HG02852 (cell line): ENCODE measurements around the gene UVRAG.

Experiments
- ATAC-seq: cut with Tn5 transposase; IDR thresholded peaks from one replicate; pipeline ENCODE4 v1.9.1; 2021; ENCODE audit warnings: mild to moderate bottlenecking, moderate library complexity; ENCODE audit not compliant: unreplicated experiment

Gene UVRAG

GRCh38 chr11:76156971-76157427 lies 342.0 kb downstream of the UVRAG start:
- no peak for ATAC-seq

DNA sequence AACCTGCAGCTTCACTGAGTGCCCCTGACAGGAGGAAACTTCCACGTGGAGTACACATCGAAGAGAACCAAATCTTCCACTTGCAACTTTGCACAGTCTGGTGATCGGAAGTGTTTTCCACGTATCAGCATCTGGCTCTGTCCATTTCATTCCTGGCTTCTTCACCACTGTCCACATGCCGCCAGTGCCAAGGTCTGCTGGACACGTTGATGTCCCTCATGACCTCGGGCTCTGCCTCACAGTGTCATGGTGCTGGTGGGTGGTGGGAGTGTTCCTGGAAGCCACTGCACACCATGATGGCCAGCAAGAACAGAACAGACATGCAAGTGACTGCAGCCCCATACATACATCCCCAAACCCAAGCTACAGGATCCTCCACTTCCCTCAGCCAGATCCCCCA lies 342.9 kb downstream of the UVRAG start:
- ATAC-seq, result no peak

DNA sequence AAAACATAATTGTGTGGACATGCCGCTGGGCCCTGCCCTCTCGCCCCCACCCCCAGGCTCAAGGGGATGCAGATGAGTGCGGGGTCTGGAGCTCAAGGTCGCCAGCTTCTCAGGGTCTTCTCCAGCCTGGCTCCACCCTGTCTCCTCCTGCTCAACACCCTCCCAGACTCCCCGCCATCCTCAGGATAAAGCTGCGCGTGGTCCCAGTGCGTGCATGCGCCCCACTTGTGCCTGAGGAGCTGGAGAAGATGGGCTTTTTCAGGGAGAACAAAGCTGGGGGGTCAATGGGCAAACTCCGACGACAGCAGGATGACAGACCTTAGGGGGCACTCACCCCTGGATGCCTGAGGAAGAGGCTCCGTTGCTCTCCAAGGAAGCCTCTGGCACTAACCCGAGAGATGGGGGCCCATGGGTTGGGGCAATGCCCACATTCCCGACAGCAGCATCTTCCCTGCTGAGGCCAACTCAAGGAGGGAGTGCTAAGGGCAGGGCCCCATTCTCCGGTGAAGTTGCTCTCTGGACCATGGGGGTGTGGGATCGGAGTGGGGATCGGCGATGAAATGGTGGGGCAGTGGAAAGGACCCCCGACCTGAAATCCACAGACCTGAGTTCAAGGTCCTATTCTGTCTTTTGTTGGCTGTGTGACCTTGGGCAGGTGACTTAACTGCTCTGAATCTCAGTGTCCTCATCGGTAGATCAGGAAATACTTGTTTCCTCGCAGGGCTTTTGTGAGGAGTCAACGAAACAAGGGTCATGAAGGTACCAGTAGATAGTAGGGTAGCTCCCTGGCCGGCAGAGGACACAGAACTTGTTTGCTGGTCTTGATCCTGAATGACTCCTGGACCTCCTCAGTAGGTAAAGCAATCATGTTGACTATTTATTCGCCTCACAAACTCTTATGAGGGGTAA lies 343.6 kb downstream of the UVRAG start:
- no peak for ATAC-seq

DNA sequence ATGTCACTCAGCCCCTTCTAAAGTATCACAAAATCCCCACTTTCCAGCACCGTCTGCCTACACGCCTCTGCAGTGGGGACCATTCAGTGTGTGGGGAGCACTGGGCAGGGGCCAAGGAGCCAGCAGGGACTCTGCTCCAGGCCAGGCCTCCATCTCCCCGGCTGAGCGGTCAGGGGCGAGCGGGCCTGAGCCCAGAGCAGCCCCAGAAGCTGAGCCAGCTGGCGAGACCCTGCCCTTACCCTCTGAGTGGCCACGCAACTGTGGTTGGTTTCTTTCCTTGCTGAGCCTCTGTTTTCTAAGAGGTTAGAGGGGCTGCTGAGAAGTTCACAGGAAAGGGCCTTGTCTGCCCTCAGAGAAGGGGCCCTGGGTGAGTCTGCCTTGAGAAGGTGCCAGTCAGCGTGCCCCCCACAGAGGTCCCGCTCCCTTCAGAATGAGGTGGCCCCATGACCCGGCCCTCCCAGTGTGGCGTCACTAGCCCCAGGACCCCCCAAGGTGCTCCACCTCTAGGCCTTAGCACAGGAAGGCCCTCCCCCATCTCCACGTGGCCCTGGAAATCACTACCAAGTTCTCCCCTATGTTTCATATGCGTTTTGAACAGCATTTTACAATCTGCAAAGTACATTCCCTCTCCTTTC lies 344.4 kb downstream of the UVRAG start:
- ATAC-seq, result no peak

DNA sequence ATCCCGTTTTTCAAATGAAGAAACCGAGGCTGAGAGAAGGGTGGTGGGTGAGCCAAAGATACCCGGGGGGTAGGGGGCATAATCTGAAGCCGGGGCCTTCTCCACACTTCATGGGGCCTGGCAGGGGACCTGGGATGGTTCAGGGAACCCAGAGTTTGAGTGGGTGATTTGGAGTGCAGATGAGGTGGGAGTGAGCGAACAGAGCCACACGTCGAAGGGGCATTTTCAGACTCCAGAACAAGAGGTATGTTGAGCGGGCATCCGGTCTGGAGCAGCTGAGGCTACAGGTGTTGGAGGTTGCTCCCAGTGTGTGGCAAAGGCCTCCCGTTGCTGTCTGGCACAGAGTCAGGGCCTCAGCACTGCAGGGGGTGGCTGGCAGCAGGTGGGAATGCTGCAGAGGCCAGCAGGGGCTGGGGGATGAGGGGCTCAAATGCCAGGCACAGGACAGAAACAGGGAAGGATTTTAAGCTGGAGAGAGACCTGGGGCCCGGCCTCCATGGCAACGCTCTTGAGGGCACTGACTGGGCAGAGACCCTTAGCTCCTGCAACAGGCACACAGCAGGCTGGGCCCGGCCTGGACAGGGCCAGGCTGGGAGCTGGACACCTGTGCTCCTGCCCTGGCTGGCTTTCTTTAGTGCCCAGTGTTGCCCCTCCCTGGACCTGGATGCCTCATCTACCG lies 345.1 kb downstream of the UVRAG start:
- no peak for ATAC-seq

DNA sequence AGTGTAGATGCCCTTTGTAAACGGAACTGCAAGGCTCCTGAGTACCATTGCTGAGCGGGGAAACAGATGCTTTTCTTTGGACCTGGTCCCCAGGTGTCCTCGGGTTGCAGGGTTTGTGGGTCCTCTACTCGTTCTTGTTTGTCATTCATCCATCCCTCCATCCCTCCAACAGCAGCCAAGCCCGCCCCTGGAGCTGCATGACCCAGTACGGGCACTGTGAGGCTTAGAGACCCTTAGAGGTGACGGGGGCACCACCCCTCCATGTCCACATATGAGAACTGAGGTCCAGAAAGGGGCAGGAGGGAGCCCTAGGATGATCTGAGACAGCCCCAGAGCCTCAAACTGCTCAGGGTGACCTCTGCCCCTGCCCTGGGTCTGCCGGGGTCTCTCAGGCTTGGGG lies 345.8 kb downstream of the UVRAG start:
- no peak for ATAC-seq

DNA sequence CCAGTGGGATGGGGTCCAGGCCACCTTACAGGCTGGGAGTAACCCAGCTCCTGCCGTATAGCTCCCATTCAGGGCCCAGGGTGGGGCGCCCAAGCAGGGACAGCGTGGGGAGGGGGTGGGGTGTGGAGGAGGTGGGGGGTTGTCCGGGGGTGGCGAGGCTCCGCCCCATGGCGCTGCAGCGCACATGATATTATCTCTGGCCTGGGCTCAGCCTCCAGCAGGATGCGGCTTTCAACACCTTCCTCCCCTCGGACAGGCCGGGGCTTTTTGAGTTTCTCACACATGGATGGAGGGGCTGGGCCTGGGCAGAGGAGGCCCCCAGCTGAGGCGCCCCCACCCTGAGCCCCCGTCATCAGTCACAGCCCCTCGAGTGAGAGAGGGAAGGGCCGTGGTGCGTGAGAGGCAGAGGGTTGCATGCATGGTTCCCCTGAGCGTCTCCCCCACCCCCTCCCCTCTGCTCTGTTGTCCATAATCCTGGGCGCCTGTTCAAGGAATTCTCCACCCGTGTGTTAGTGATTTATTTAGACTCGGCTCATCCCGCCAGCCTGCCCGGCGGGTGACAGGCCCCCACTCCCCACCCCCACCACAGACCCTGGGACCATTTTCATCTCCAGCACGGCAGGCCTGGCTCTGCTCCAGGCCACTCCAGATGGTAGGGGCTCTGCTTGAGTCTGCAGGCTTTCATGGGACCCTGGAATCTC lies 346.4 kb downstream of the UVRAG start:
- ATAC-seq, result no peak

DNA sequence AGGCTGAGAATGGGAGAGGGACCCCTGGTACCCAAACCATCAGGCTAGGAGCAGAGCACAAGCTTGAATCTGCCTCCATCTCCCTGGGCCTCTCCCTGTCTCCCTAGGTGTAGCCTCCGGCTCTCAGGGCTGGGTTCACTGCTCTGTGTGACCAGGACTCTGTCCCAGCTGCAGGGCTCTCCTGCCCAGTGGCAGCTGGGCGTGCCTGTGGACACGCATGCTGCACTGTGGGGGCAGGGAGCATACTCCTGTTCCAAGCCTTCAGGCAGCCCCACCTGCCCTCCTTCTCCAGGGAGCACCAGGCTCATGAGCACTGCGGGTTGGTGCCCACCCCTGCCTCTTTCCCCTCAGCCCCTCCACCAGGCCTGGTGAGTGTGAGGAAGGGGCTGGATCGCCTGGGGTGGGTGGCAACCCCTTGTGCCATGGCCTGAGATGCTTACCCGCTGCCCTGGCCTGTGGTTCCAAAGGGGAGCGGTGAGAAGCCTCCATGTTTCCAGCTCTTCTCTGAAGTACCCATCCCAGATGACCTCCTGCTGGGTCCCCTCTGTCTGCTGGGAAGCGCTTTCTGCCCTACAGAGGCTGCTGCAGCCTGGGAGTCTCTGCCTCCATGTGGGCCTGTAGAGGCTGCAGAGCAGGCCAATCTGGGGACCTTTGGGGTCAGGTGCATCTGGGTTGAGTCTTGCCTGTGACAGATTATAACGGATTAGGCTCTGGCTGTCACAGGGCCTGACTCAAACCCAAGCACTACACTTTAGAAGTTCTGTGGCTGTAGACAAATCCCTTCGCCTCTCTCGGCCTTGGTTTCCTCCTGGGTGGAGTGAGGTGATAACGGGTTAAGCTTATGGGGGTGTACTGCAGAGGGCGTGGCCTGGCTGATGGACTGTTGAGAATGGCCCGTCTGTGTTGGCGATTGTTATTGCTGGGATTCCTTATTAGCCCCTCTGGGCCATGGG lies 347.6 kb downstream of the UVRAG start:
- no peak for ATAC-seq

DNA sequence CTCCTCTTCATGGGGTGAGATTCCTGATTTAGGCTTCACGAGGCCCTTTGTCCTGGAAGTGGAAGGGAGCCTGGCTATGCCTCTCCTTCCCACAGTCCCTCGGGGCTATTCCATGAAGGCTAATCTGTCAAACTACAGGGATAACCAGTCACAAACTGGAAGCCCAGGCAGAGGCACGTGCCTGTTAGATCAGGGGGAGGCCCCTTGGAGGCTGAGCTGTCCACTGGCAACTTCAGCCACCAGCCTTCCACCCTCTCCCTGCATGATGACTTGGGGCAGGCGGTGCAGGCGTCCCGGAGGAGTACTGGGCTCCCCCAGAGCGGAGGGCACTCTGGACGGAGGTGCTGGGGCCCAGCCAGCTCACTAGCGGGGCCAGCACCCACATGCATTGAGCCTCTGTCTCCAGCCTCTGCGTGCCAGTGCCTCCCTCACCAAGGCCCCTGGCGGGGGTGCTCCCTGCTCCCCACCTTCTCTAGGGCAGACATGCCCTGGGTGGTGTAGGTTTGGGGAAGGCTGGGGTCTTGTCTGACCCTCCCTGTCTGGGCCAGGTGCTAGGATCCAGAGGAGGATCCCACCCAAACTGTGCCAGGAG lies 348.4 kb downstream of the UVRAG start:
- no peak for ATAC-seq

- ATAC-seq, result no peak
These were observed 349.1 kb downstream of the UVRAG start for GRCh38 chr11:76164081-76164480.

DNA sequence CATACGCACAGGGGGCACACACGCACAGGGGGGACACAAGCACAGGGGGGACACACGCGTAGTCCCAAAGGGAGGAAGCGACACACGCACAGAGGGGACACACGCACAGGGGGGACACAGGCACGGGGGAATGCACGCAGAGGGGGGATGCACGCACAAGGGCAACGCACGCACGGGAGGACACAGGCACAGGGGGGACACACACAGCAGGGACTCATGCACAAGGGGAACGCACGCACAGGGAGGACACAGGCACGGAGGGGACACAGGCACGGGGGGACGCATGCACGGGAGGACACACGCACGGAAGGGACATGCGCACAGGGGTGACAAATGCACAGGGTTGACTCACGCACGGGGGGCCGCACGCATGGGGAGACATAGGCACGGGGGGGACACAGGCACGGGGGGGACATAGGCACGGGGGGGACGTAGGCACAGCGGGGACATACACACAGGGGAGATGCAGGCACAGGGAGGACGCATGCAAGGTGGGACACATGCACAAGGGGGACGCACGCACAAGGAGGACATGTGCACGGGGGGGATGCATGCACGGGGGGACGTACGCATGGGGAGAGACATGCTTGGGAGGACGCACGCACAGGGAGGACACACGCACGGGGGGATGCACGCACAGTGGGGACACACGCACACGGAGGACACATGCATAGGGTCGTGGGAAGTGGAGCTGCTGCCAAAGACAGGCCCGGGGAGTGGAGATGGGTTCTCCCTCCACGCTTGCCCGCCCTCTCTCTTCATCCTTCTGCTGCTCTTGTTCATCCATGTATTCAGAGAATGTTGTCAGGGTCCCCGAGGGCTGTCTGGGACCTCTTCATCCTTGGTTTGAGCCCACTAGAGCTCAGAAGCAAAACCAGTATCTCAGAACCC lies 350.1 kb downstream of the UVRAG start:
- ATAC-seq, result no peak

GRCh38 chr11:76166314-76166713 lies 351.3 kb downstream of the UVRAG start:
- no peak for ATAC-seq

- ATAC-seq, result no peak
These were observed 352.6 kb downstream of the UVRAG start for GRCh38 chr11:76167590-76167989.

GRCh38 chr11:76169473-76169896 lies 354.5 kb downstream of the UVRAG start:
- ATAC-seq, result no peak

DNA sequence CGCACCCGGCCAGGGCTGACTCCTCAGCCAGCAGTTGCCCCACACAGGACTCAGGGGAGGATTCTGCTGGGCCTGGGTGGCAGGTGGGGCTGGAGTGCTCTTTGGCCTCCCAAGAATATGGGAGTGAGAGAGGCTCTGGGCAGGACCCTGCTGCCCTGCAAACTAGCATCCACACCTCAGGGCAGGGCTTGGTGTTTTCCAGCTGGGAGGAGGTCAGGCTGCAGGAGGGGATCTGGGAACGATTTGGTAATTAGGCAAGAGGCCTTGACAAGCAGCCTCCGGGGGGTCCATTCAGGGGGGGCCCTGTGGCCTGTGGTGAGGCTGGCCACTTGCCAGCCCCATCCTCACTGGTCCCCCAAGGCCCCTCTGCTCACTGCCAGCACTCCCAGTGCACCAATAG lies 355.5 kb downstream of the UVRAG start:
- ATAC-seq, result no peak

- ATAC-seq, result no peak
These were observed 357.6 kb downstream of the UVRAG start for GRCh38 chr11:76172583-76172982.

DNA sequence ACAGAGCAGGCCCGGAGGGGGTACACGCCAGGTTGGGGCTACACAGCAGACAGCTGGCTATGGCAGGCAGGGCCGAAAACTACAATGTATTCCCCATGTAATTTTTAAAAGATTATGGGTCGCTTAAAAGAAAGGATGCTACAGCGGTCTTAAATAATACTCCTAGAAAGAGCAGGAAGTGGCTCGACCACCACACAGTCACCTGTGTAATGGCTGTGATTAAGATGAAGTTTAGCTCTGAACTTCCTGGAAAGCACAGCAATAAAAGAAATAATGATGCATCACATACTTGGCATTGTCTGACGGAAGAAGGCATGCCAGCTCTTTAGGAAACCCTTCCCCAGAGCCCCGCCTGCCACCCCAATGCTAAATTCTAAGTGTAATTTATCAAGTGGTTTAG lies 358.7 kb downstream of the UVRAG start:
- ATAC-seq, result no peak

- no peak for ATAC-seq
These were observed 359.3 kb downstream of the UVRAG start for GRCh38 chr11:76174330-76174729.

DNA sequence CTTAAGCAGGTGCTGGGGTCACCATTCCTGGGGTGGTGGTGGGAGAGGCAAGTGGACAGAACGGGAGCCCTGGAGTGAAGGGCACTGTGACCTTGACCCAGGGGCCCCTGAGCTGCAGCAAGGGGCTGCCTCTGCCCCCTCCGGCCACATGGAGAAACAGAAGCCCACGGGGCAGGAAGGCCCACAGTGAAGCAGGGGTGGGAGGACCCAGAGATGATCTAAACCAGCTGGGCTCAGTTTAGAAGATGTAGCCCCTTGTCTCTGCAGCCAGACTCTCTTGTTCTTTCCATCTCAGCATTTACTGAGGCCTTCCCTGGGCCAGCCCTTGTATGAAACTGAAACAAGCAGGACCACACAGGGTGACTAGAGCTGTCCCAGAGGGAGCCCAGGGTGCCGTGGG lies 360.8 kb downstream of the UVRAG start:
- ATAC-seq, result no peak
